Measurements from ENCODE around the gene MVB12B. TPM values are rescaled to one million over a fixed set of nuclear protein-coding genes. Genes with fewer than 3 reads are reported as not detected.

Gene MVB12B
- total RNA-seq, 2 donors from 2014 or later = 10.4 to 13.9 TPM

- H3K9me3 ChIP-seq (ENCODE audit: control insufficient read depth, low read length, poor library complexity, severe bottlenecking) = no peaks in the 10 kb centered on the region
- H3K4me3 Mint-ChIP-seq = no peak overlapping the region
- peaks cover 4% of the 10 kb centered on the region for H3K4me1 Mint-ChIP-seq
- H3K36me3 Mint-ChIP-seq (ENCODE audit: low read depth) = peaks cover 4% of the 10 kb centered on the region
- no peak overlapping the region for H3K27ac Mint-ChIP-seq
- peaks cover 33% of the 10 kb centered on the region for H3K27me3 Mint-ChIP-seq
- ATAC-seq (no peak), DNase-seq (no peak)
These were observed 29.9 kb upstream of the MVB12B start for GRCh38 chr9:126296687-126297086.

GRCh38 chr9:126297661-126298060, 29.0 kb upstream of the MVB12B start:
- peaks cover 33% of the 10 kb centered on the region for H3K27me3 Mint-ChIP-seq
- DNase-seq (no peak), ATAC-seq (no peak)
- H3K27ac Mint-ChIP-seq = no peak overlapping the region
- no peaks in the 10 kb centered on the region for H3K36me3 Mint-ChIP-seq (ENCODE audit: low read depth)
- H3K4me3 Mint-ChIP-seq = no peak overlapping the region
- no peaks in the 10 kb centered on the region for H3K9me3 ChIP-seq (ENCODE audit: control insufficient read depth, low read length, poor library complexity, severe bottlenecking)
- H3K4me1 Mint-ChIP-seq = peaks cover 8% of the 10 kb centered on the region

- H3K4me1 Mint-ChIP-seq = peaks cover 8% of the 10 kb centered on the region
These were observed 28.4 kb upstream of the MVB12B start for GRCh38 chr9:126298063-126298801.

GRCh38 chr9:126299706-126300276, 26.8 kb upstream of the MVB12B start:
- ATAC-seq = no peak
- Mint-ChIP-seq H3K36me3 (ENCODE audit: low read depth) (no peaks in the 10 kb centered on the region), H3K4me3 (no peak overlapping the region)

More at GRCh38 chr9:126298063-126298801, 28.4 kb upstream of the MVB12B start:
- ATAC-seq (no peak), DNase-seq (no peak)
- no peak overlapping the region for H3K4me3 Mint-ChIP-seq
- H3K36me3 Mint-ChIP-seq (ENCODE audit: low read depth) = no peaks in the 10 kb centered on the region
- H3K27ac Mint-ChIP-seq = no peak overlapping the region
- H3K27me3 Mint-ChIP-seq = peaks cover 33% of the 10 kb centered on the region
- no peaks in the 10 kb centered on the region for H3K9me3 ChIP-seq (ENCODE audit: control insufficient read depth, low read length, poor library complexity, severe bottlenecking)

GRCh38 chr9:126301196-126301595, 25.4 kb upstream of the MVB12B start:
- Mint-ChIP-seq H3K4me1 (peaks cover 8% of the 10 kb centered on the region), H3K27me3 (peaks cover 24% of the 10 kb centered on the region), H3K36me3 (ENCODE audit: low read depth) (no peaks in the 10 kb centered on the region), H3K4me3 (no peak overlapping the region), H3K27ac (no peak overlapping the region)
- DNase-seq (no peak), ATAC-seq (no peak)
- H3K9me3 ChIP-seq (ENCODE audit: control insufficient read depth, low read length, poor library complexity, severe bottlenecking) = no peaks in the 10 kb centered on the region

More at GRCh38 chr9:126299706-126300276, 26.8 kb upstream of the MVB12B start:
- no peaks in the 10 kb centered on the region for H3K9me3 ChIP-seq (ENCODE audit: control insufficient read depth, low read length, poor library complexity, severe bottlenecking)
- no peak for DNase-seq
- Mint-ChIP-seq H3K4me1 (peaks cover 8% of the 10 kb centered on the region), H3K27me3 (peaks cover 35% of the 10 kb centered on the region), H3K27ac (no peak overlapping the region)

- peaks cover 8% of the 10 kb centered on the region for H3K4me1 Mint-ChIP-seq
- no peak overlapping the region for H3K27ac Mint-ChIP-seq
- DNase-seq (peak in 2 of 3 donors; percentile 20 to 41), ATAC-seq (peak; percentile 84)
- H3K36me3 Mint-ChIP-seq (ENCODE audit: low read depth) = no peaks in the 10 kb centered on the region
- H3K27me3 Mint-ChIP-seq = peaks cover 20% of the 10 kb centered on the region
- H3K9me3 ChIP-seq (ENCODE audit: control insufficient read depth, low read length, poor library complexity, severe bottlenecking) = no peaks in the 10 kb centered on the region
- H3K4me3 Mint-ChIP-seq = no peak overlapping the region
These were observed 24.5 kb upstream of the MVB12B start for GRCh38 chr9:126301985-126302603.

- Mint-ChIP-seq H3K27ac (no peak overlapping the region), H3K4me1 (peaks cover 6% of the 10 kb centered on the region), H3K27me3 (peaks cover 21% of the 10 kb centered on the region), H3K36me3 (ENCODE audit: low read depth) (no peaks in the 10 kb centered on the region), H3K4me3 (no peak overlapping the region)
- no peak for ATAC-seq
- no peaks in the 10 kb centered on the region for H3K9me3 ChIP-seq (ENCODE audit: control insufficient read depth, low read length, poor library complexity, severe bottlenecking)
- DNase-seq = no peak
These were observed 23.9 kb upstream of the MVB12B start for GRCh38 chr9:126302730-126303129.

GRCh38 chr9:126303488-126303887, 23.1 kb upstream of the MVB12B start:
- Mint-ChIP-seq H3K4me3 (no peak overlapping the region), H3K27me3 (peaks cover 19% of the 10 kb centered on the region), H3K4me1 (peaks cover 6% of the 10 kb centered on the region), H3K36me3 (ENCODE audit: low read depth) (no peaks in the 10 kb centered on the region), H3K27ac (no peak overlapping the region)
- DNase-seq (no peak), ATAC-seq (no peak)
- no peaks in the 10 kb centered on the region for H3K9me3 ChIP-seq (ENCODE audit: control insufficient read depth, low read length, poor library complexity, severe bottlenecking)

- DNase-seq = no peak
- H3K27me3 Mint-ChIP-seq = peaks cover 13% of the 10 kb centered on the region
- H3K36me3 Mint-ChIP-seq (ENCODE audit: low read depth) = no peaks in the 10 kb centered on the region
- peaks cover 6% of the 10 kb centered on the region for H3K4me1 Mint-ChIP-seq
- H3K27ac Mint-ChIP-seq = no peak overlapping the region
- H3K9me3 ChIP-seq (ENCODE audit: control insufficient read depth, low read length, poor library complexity, severe bottlenecking) = no peaks in the 10 kb centered on the region
- H3K4me3 Mint-ChIP-seq = no peak overlapping the region
- ATAC-seq = no peak
These were observed 22.2 kb upstream of the MVB12B start for GRCh38 chr9:126304207-126304970.

GRCh38 chr9:126304971-126305320, 21.7 kb upstream of the MVB12B start:
- DNase-seq (no peak), ATAC-seq (no peak)
- Mint-ChIP-seq H3K27me3 (peaks cover 13% of the 10 kb centered on the region), H3K4me3 (no peak overlapping the region), H3K4me1 (peaks cover 6% of the 10 kb centered on the region), H3K27ac (no peak overlapping the region), H3K36me3 (ENCODE audit: low read depth) (no peaks in the 10 kb centered on the region)
- H3K9me3 ChIP-seq (ENCODE audit: control insufficient read depth, low read length, poor library complexity, severe bottlenecking) = no peaks in the 10 kb centered on the region

- Mint-ChIP-seq H3K27me3 (peaks cover 13% of the 10 kb centered on the region), H3K4me1 (peaks cover 4% of the 10 kb centered on the region), H3K27ac (no peak overlapping the region), H3K36me3 (ENCODE audit: low read depth) (no peaks in the 10 kb centered on the region), H3K4me3 (no peak overlapping the region)
- no peak for ATAC-seq
- no peak for DNase-seq
- H3K9me3 ChIP-seq (ENCODE audit: control insufficient read depth, low read length, poor library complexity, severe bottlenecking) = no peaks in the 10 kb centered on the region
These were observed 20.5 kb upstream of the MVB12B start for GRCh38 chr9:126306071-126306647.

GRCh38 chr9:126307322-126308061, 19.1 kb upstream of the MVB12B start:
- H3K27me3 Mint-ChIP-seq = peaks cover 13% of the 10 kb centered on the region
- no peaks in the 10 kb centered on the region for H3K4me1 Mint-ChIP-seq
- H3K9me3 ChIP-seq (ENCODE audit: control insufficient read depth, low read length, poor library complexity, severe bottlenecking) = no peaks in the 10 kb centered on the region
- H3K4me3 Mint-ChIP-seq = no peak overlapping the region
- no peaks in the 10 kb centered on the region for H3K36me3 Mint-ChIP-seq (ENCODE audit: low read depth)
- H3K27ac Mint-ChIP-seq = peak overlapping the region; percentile 37
- ATAC-seq (no peak), DNase-seq (no peak)

Measured in T-helper 17 cell (primary cell).